MM.1S (cell line): ENCODE data around the gene PIGQ.

Source experiments
- DNase-seq: peaks from one replicate; pipeline ENCODE4 v3.0.0-alpha.2; 2015
- H2AFZ ChIP-seq: fragments of 300-600 bp; sonication (generic); 2 replicates; pipeline ENCODE4 v1.6.0; 2016; ENCODE audit warnings: antibody characterized with exemption, low read length
- H3F3A ChIP-seq: fragments of 300-600 bp; sonication (generic); 2 replicates; pipeline ENCODE4 v1.6.1; 2016; ENCODE audit warnings: mild to moderate bottlenecking, antibody characterized with exemption, low read length, moderate library complexity, mixed read lengths; ENCODE audit not compliant: insufficient read depth
- H3K27ac ChIP-seq: fragments of 300-600 bp; sonication (generic); 2 replicates; pipeline ENCODE4 v1.5.1; 2016; ENCODE audit warnings: mild to moderate bottlenecking, low read length
- H3K27me3 ChIP-seq: fragments of 300-600 bp; sonication (generic); replicated peaks from 2 replicates; pipeline ENCODE4 v1.6.0; 2016; ENCODE audit warnings: low read length; ENCODE audit not compliant: insufficient read depth
- H3K36me3 ChIP-seq: fragments of 300-600 bp; sonication (generic); replicated peaks from 2 replicates; pipeline ENCODE4 v1.6.1; 2016; ENCODE audit warnings: mild to moderate bottlenecking, low read length, mixed read lengths; ENCODE audit not compliant: insufficient read depth
- H3K4me1 ChIP-seq: fragments of 300-600 bp; sonication (generic); 2 replicates; pipeline ENCODE4 v1.6.1; 2016; ENCODE audit warnings: low read length, mixed read lengths
- H3K4me2 ChIP-seq: fragments of 300-600 bp; sonication (generic); 2 replicates; pipeline ENCODE4 v1.6.0; 2016; ENCODE audit warnings: low read depth, low read length
- H3K4me3 ChIP-seq: fragments of 300-600 bp; sonication (generic); 2 replicates; pipeline ENCODE4 v1.5.1; 2016; ENCODE audit warnings: low read length, mixed read lengths
- H3K79me2 ChIP-seq: fragments of 300-600 bp; sonication (generic); 2 replicates; pipeline ENCODE4 v1.6.1; 2016; ENCODE audit warnings: mixed run types, low read length, mixed read lengths
- H3K9ac ChIP-seq: fragments of 300-600 bp; sonication (generic); 2 replicates; pipeline ENCODE4 v1.6.1; 2016; ENCODE audit warnings: low read length, mixed read lengths
- H3K9me2 ChIP-seq: fragments of 300-600 bp; sonication (generic); replicated peaks from 2 replicates; pipeline ENCODE4 v1.6.1; 2016; ENCODE audit warnings: mild to moderate bottlenecking, low read length, mixed read lengths; ENCODE audit not compliant: insufficient read depth
- H3K9me3 ChIP-seq: fragments of 300-600 bp; sonication (generic); replicated peaks from 2 replicates; pipeline ENCODE4 v1.6.1; 2016; ENCODE audit warnings: mild to moderate bottlenecking, low read length, mixed read lengths; ENCODE audit not compliant: insufficient read depth
- H4K20me1 ChIP-seq: fragments of 300-600 bp; sonication (generic); 2 replicates; pipeline ENCODE4 v1.6.1; 2016; ENCODE audit warnings: mild to moderate bottlenecking, low read length, moderate library complexity, mixed read lengths; ENCODE audit not compliant: insufficient read depth
- CTCF ChIP-seq: fragments of 300-600 bp; sonication (generic); IDR thresholded peaks from 2 replicates; pipeline ENCODE4 v1.5.1; 2016; ENCODE audit warnings: antibody characterized with exemption, low read length, mixed read lengths
- EZH2 ChIP-seq: fragments of 300-600 bp; sonication (generic); optimal IDR thresholded peaks from 2 replicates; pipeline ENCODE3; 2017; ENCODE audit warnings: low read depth, mild to moderate bottlenecking, antibody characterized with exemption, low read length, mixed read lengths
- EZH2phosphoT487 ChIP-seq: fragments of 300-600 bp; sonication (generic); IDR thresholded peaks from 2 replicates; pipeline ENCODE4 v1.6.1; 2018; ENCODE audit warnings: antibody characterized with exemption, low read length

The PIGQ gene

GRCh38 chr16:567373-568256, 2.2 kb upstream of the PIGQ start:
- Histone ChIP-seq H3K4me1 (peaks cover 19% of the 10 kb centered on the region), H3K79me2 (peaks cover 31% of the 10 kb centered on the region), H3K4me2 (peak overlapping the region; percentile 88), H3K36me3 (no peaks in the 10 kb centered on the region), H3K4me3 (peak overlapping the region; percentile 52), H3K9me2 (no peaks in the 10 kb centered on the region), H2AFZ (peak overlapping the region; percentile 90), H3K9me3 (no peaks in the 10 kb centered on the region), H3F3A (peaks cover 6% of the 10 kb centered on the region), H3K27me3 (peaks cover 4% of the 10 kb centered on the region; the same call in 1 of the 2 replicates), H4K20me1 (no peaks in the 10 kb centered on the region), H3K9ac (peak overlapping the region; percentile 66), H3K27ac (peak overlapping the region; percentile 70)
- no peak for DNase-seq
- no peak for TF ChIP-seq EZH2
- TF ChIP-seq EZH2phosphoT487: no peak
- TF ChIP-seq CTCF: no peak

- H3K9ac ChIP-seq: peak overlapping the region; percentile 80; the same call in 1 of the 2 replicates
- H3K9me2 ChIP-seq: no peaks in the 10 kb centered on the region
- peak overlapping the region; percentile 76 for H3K4me3 ChIP-seq
- H3K27ac ChIP-seq: no peak overlapping the region
- no peak for TF ChIP-seq EZH2
- no peak for TF ChIP-seq EZH2phosphoT487
- TF ChIP-seq CTCF: no peak
- H3K4me1 ChIP-seq: peaks cover 19% of the 10 kb centered on the region
- H3K4me2 ChIP-seq: peak overlapping the region; percentile 95
- H3F3A ChIP-seq: peaks cover 6% of the 10 kb centered on the region
- H2AFZ ChIP-seq: no peak overlapping the region
- no peaks in the 10 kb centered on the region; the same call in 1 of the 2 replicates for H3K27me3 ChIP-seq
- peaks cover 31% of the 10 kb centered on the region for H3K79me2 ChIP-seq
- no peak for DNase-seq
- no peaks in the 10 kb centered on the region for H4K20me1 ChIP-seq
- no peaks in the 10 kb centered on the region for H3K9me3 ChIP-seq
- no peaks in the 10 kb centered on the region for H3K36me3 ChIP-seq
Measured at GRCh38 chr16:568401-569258, 1.1 kb upstream of the PIGQ start.

GRCh38 chr16:572865-573650, 3.3 kb downstream of the PIGQ start:
- H3K27ac ChIP-seq: no peak overlapping the region
- H3K9ac ChIP-seq: no peak overlapping the region
- no peaks in the 10 kb centered on the region for H3K9me3 ChIP-seq
- 0 out of 2 replicates have a peak, but pooled peaks cover 5% of the 10 kb centered on the region for H3K4me1 ChIP-seq
- peaks cover 22% of the 10 kb centered on the region for H3K79me2 ChIP-seq
- no peaks in the 10 kb centered on the region for H4K20me1 ChIP-seq
- H3K27me3 ChIP-seq: no peaks in the 10 kb centered on the region
- H3K4me2 ChIP-seq: no peak overlapping the region
- no peaks in the 10 kb centered on the region for H3K36me3 ChIP-seq
- TF ChIP-seq EZH2phosphoT487 (no peak), CTCF (no peak), EZH2 (no peak)
- H3K4me3 ChIP-seq: no peak overlapping the region
- DNase-seq: no peak
- no peaks in the 10 kb centered on the region for H3K9me2 ChIP-seq
- no peaks in the 10 kb centered on the region for H3F3A ChIP-seq
- H2AFZ ChIP-seq: no peak overlapping the region
